Hepatocyte (in vitro differentiated cells): ENCODE measurements around the gene PYROXD2.

Source experiments
- CTCF ChIP-seq: fragments of 200-600 bp; sonication (generic); IDR thresholded peaks from 2 replicates; pipeline ENCODE4 v1.5.1; 2016; ENCODE audit warnings: antibody characterized with exemption, mild to moderate bottlenecking; ENCODE audit not compliant: poor library complexity
- EZH2 ChIP-seq: fragments of 200-600 bp; sonication (generic); IDR thresholded peaks from 2 replicates; pipeline ENCODE4 v1.6.1; 2016; ENCODE audit warnings: antibody characterized with exemption, mild to moderate bottlenecking, borderline replicate concordance

GRCh38 chr10:98357194-98357822, 57.7 kb downstream of the PYROXD2 start:
- TF ChIP-seq CTCF (no peak), EZH2 (no peak)
